GM12865 (cell line): ENCODE results near the gene SYNE1.

ENCODE experiments used
- DNase-seq: peaks from one replicate; pipeline ENCODE4 v3.0.0; 2010; ENCODE audit warnings: low read depth
- H3K4me3 ChIP-seq: 2 replicates; pipeline ENCODE4 v1.5.1; 2011; ENCODE audit warnings: mild to moderate bottlenecking, low read depth, low read length, control low read depth
- CTCF ChIP-seq: IDR thresholded peaks from 2 replicates; pipeline ENCODE4 v1.5.1; 2011; ENCODE audit warnings: low read length, control low read depth, low read depth, inconsistent platforms; ENCODE audit not compliant: insufficient read depth; ENCODE audit errors: missing control alignments

SYNE1 gene

GRCh38 chr6:152195896-152196295, 441.3 kb downstream of the SYNE1 start:
- H3K4me3 ChIP-seq: no peak overlapping the region
- DNase-seq: no peak
- no peak for TF ChIP-seq CTCF

GRCh38 chr6:152189736-152190135, 447.4 kb downstream of the SYNE1 start:
- DNase-seq: no peak
- TF ChIP-seq CTCF: no peak

GRCh38 chr6:152188011-152188410, 449.2 kb downstream of the SYNE1 start:
- TF ChIP-seq CTCF: no peak

More at GRCh38 chr6:152189736-152190135, 447.4 kb downstream of the SYNE1 start:
- no peak overlapping the region for H3K4me3 ChIP-seq

GRCh38 chr6:152186840-152187239, 450.3 kb downstream of the SYNE1 start:
- no peak for DNase-seq
- TF ChIP-seq CTCF: no peak
- no peak overlapping the region for H3K4me3 ChIP-seq

More at GRCh38 chr6:152188011-152188410, 449.2 kb downstream of the SYNE1 start:
- DNase-seq: no peak
- H3K4me3 ChIP-seq: no peak overlapping the region

- H3K4me3 ChIP-seq: peak overlapping the region; percentile 51
- peak; percentile 62 for DNase-seq
- no peak for TF ChIP-seq CTCF
These were observed 452.1 kb downstream of the SYNE1 start for GRCh38 chr6:152184917-152185574.

GRCh38 chr6:152184573-152184916, 452.6 kb downstream of the SYNE1 start:
- no peak for TF ChIP-seq CTCF
- peak overlapping the region; percentile 51 for H3K4me3 ChIP-seq

GRCh38 chr6:152180601-152181000, 456.6 kb downstream of the SYNE1 start:
- no peak for TF ChIP-seq CTCF
- H3K4me3 ChIP-seq: no peak overlapping the region
- no peak for DNase-seq

More at GRCh38 chr6:152184573-152184916, 452.6 kb downstream of the SYNE1 start:
- DNase-seq: no peak
